GM10266 (cell line): ENCODE results near the gene PYCR2.
"Not testable (repeated sequence)": the region's sequence is repeated elsewhere in the genome, so short reads cannot be mapped to it uniquely, and the experiment has no call there.

Experiments
- DNase-seq: peaks from one replicate; pipeline ENCODE4 v3.0.0; 2012; ENCODE audit errors: extremely low spot score
- CTCF ChIP-seq: IDR thresholded peaks from 2 replicates; pipeline ENCODE4 v1.5.1; 2012; ENCODE audit warnings: mild to moderate bottlenecking, low read depth; ENCODE audit not compliant: control insufficient read depth, insufficient read depth; ENCODE audit errors: missing control alignments

PYCR2 gene

GRCh38 chr1:225941187-225941941 is 17.3 kb upstream of the PYCR2 start, which contains the start of gene LEFTY2:
Gene LEFTY2 (minus strand): TSS chr1:225941220. CDS start chr1:225941140, 80 bp downstream.
- no peak for TF ChIP-seq CTCF
- no peak for DNase-seq

GRCh38 chr1:225940385-225941151 is 16.5 kb upstream of the PYCR2 start:
- TF ChIP-seq CTCF = no peak
- no peak for DNase-seq

- DNase-seq = not testable (repeated sequence)
These were observed 15.9 kb upstream of the PYCR2 start for GRCh38 chr1:225939939-225940310.

- not testable (repeated sequence) for DNase-seq
These were observed 15.3 kb upstream of the PYCR2 start for GRCh38 chr1:225939097-225939938.

GRCh38 chr1:225937048-225937968 is 13.3 kb upstream of the PYCR2 start:
- DNase-seq = no peak
- TF ChIP-seq CTCF = no peak

- TF ChIP-seq CTCF = no peak
- DNase-seq = no peak
These were observed 12.5 kb upstream of the PYCR2 start for GRCh38 chr1:225936523-225936922.

GRCh38 chr1:225936086-225936485 is 12.0 kb upstream of the PYCR2 start:
- not testable (repeated sequence) for DNase-seq

- TF ChIP-seq CTCF = no peak
- DNase-seq = no peak
These were observed 10.7 kb upstream of the PYCR2 start for GRCh38 chr1:225934711-225935110.
